NCI-H526 treated with DMSO at 0.1 percent for 48 hours (cell line): ENCODE measurements around the gene SLC9A3.
A peak's percentile ranks its signal among the peaks of the same experiment; 100 is the strongest.
"Not testable (repeated sequence)": the region's sequence is repeated elsewhere in the genome, so short reads cannot be mapped to it uniquely, and the experiment has no call there.

ENCODE experiments used
- DNase-seq: peaks from one replicate; lab custom pipeline; 2025; lab: John Stamatoyannopoulos, UW

The SLC9A3 gene

GRCh38 chr5:524234-524972 lies at the start of gene SLC9A3:
Gene SLC9A3 (minus strand): TSS chr5:524449.
- DNase-seq = no peak

GRCh38 chr5:573976-574375 lies 49.7 kb upstream of the SLC9A3 start:
- DNase-seq = no peak

GRCh38 chr5:573206-573605 lies 49.0 kb upstream of the SLC9A3 start:
- no peak for DNase-seq

- peak; percentile 48 for DNase-seq
Observed at GRCh38 chr5:572398-573019, 48.3 kb upstream of the SLC9A3 start.

DNA sequence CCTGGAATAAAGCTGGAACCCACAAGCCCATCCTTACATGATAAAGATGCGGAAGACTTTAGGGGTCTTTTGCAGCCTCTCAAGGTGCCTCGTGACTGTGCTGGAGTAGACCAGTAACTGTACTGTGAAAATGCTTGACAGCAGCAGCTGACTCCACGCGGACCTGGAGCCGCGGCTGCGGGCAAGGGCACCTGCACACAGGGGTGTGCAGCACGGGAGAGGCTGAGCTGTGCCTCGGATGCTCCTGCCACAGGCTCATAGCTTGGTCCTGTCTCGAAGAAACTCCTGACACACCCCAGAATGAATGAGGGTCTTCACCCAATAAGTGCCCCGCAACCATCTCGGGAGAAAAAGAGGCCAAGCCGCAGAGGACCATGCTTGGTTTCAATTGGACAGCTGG lies 47.5 kb upstream of the SLC9A3 start:
- DNase-seq = no peak

GRCh38 chr5:570886-571285 lies 46.6 kb upstream of the SLC9A3 start:
- no peak for DNase-seq

GRCh38 chr5:570446-570845 lies 46.2 kb upstream of the SLC9A3 start:
- DNase-seq = no peak

GRCh38 chr5:569868-570361 lies 45.7 kb upstream of the SLC9A3 start:
- no peak for DNase-seq

DNA sequence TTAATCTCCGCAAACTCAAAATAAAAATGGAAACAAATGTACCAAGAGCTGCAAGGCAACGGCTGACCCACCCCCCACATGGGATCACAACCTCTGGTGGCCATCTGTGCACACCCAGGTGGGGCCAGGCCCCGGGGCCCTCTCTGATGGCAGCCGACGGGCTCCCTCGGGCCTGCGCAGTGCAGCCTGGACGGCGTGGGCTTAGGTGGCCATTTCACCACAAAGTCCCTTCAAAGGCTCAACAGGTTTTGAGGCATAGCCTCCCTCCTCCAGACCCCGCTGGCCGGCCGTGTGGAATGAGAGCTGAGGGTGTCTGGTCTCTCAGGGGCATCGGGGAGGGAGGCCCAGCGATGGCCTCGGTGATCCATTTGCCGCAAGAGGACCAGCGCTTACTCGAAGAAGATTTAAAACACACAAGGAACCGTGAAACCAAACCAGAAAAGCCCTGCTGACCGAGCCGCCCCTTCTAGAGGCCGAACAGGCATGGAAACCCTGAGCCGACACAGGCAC lies 45.2 kb upstream of the SLC9A3 start:
- no peak for DNase-seq

GRCh38 chr5:568809-569208 lies 44.6 kb upstream of the SLC9A3 start:
- no peak for DNase-seq

GRCh38 chr5:568061-568781 lies 44.0 kb upstream of the SLC9A3 start:
- no peak for DNase-seq

DNA sequence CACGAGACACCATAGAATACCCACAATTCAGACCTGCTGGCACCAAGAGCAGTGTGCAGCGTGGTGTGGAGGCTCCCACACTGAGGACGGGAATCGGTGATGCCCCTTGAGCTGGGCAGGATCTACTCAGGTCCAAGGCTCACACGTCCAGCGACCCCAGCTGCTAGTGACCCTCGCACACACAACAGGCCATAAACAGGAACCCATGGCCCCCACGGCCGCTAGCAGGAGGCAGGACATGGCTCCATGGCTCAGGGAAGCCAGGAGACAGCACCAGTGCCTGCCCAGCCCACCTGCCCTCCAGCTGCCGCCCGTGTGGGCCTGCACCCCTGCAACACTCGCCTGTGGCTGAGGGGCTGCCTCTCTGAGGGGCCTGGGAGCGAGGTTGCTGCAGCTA lies 43.4 kb upstream of the SLC9A3 start:
- no peak for DNase-seq

GRCh38 chr5:566636-567309 lies 42.5 kb upstream of the SLC9A3 start:
- no peak for DNase-seq

DNA sequence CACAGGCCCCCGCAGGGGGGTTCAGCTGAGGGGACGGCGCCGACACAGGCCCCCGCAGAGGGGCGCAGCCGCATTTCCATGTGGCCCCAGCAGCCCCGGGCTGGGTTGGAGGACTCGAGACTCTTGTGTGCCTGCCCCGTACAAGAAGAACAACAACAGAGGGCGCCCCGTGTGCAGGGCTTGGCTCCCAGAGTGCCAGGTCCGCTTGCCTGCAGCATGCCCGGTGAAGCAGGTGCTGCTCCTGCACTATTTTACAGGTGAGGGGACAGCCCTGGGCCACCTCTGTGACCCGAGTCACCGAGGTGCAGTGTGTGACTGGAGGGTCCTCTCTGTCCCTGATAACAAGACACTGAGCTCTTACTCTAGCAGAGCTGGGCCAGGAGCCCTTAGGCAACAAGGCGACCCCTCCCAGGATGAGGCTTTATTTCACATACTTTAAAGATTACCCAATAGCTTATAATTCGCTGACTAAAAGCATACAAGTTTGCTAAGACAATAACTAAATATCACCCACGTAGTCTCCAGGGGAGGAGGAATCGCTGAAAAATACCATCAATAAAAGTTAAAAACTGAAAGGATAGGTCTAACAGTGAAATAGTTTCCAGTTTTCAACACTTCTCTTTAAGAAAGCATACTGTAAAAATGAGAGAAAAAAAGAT lies 41.7 kb upstream of the SLC9A3 start:
- peak; percentile 11 for DNase-seq

DNA sequence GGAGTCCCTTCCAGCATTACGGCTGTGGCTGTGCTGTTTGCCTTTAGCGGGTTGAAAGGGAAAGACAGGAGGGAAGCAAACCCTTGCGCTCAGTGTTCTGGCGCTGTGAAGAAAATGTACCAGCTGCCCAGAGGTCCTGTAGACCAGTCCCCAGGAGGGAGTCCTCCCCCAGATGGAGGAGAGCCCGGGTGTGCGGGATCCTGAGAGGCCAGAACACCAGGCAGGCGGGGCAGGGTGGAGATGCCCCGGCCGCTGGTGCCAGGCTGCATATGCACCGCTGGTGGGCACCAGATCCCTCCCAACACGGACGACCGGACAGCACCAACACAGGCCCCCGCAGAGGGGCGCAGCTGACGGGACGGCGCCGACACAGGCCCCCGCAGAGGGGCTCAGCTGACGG lies 37.2 kb upstream of the SLC9A3 start:
- DNase-seq = no peak

GRCh38 chr5:560792-561166 lies 36.5 kb upstream of the SLC9A3 start:
- DNase-seq = no peak

GRCh38 chr5:558871-559503 lies 34.7 kb upstream of the SLC9A3 start:
- no peak for DNase-seq

DNA sequence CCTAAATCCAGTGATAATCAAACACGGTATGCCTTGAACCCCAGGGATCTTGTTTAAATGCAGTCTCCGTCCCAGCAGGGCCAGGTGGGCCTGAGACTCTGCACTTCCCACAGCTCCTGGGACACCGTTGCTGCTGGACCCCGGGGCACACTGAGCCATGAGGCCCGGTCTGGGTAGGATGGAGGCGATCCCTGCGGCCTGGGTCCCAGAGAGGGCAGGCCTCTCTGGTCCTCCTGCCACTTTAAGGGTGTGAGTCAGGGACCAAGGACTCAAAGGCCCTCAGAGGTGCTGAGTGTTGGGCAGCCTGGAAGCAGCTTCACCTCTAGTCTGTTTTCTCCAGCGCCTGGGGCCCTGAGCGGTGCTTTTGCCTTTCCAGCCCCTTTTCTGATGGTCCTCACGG lies 34.1 kb upstream of the SLC9A3 start:
- no peak for DNase-seq

DNA sequence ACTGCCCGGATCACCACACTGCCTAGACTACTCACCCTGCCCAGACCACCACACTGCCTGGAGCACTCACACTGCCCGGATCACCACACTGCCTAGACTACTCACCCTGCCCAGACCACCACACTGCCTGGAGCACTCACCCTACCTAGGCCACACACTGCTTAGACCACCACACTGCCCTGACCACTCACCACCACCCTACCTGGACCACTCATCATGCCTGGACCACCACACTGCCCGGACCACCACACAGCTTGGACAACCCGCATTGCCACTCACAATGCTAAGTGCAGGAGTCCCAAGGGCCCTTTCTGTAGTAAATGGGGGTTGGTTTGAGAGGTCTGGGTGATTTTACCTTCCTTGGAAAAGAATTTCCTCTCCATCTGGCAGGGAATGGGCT lies 33.7 kb upstream of the SLC9A3 start:
- DNase-seq = not testable (repeated sequence)

DNA sequence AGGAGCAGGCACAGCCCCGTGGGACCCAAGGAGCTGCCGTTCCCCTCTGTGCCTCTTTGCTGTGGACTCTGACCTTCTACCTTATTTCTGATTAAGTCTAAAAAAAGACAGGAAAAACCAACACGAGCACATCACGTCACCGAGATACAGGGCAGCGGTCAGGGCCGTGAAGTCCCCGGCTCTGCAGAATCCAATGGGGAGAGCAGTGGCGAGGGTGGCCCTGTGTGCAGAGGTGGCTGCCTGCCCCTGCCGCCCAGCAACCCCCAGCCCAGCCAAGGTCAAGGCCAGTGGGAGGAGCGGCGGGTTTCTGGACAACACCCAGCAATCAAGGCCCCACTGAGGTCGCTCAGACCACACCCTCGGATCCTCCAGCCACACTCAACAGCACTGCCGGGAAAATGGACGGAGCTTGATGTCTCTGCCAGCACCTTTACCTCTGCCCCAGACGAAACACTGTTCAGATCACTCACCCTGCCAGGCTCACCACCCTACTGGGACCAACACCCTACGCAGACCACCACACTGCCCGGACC lies 32.7 kb upstream of the SLC9A3 start:
- no peak for DNase-seq

- no peak for DNase-seq
Observed at GRCh38 chr5:555058-555623, 30.9 kb upstream of the SLC9A3 start.
